Ovary (tissue), 9 donors: Measurements from ENCODE around the gene STK36. TPM values are rescaled to one million over a fixed set of nuclear protein-coding genes. Genes with fewer than 3 reads are reported as not detected.

ENCODE experiments used
- DNase-seq, 5 donors: peaks; one replicate each; pipeline ENCODE4 v3.0.0-alpha.2; 2019 to 2020
- H3K27ac ChIP-seq, 2 donors: fragments of 200-600 bp; one replicate each; pipeline versions ENCODE4 v1.5.1 to v1.8.0; 2019 to 2022
- H3K27me3 ChIP-seq: fragments of 200-600 bp; one replicate; pipeline ENCODE4 v1.8.0; 2022
- H3K36me3 ChIP-seq: fragments of 200-600 bp; sonication (generic); one replicate; pipeline ENCODE4 v1.5.1; 2019
- H3K4me1 ChIP-seq: one replicate; pipeline ENCODE4 v1.8.1; 2013; ENCODE audit warnings: mild to moderate bottlenecking, moderate library complexity; ENCODE audit not compliant: insufficient read depth
- H3K4me3 ChIP-seq: fragments of 200-600 bp; sonication (generic); one replicate; pipeline ENCODE4 v1.5.1; 2017
- H3K9me3 ChIP-seq, 2 donors: fragments of 200-600 bp in 1 of 2; sonication (generic) in 1 of 2; one replicate each; pipeline versions ENCODE4 v1.5.1 to v1.8.1; 2013 to 2019; ENCODE audit warnings: mild to moderate bottlenecking in 1 of 2, moderate library complexity in 1 of 2
- EP300 ChIP-seq: sonication (generic); formaldehyde crosslinking; IDR thresholded peaks from one replicate; pipeline ENCODE4 v1.6.1; 2017; ENCODE audit warnings: antibody characterized with exemption
- POLR2A ChIP-seq: fragments of 450-650 bp; IDR thresholded peaks from one replicate; pipeline ENCODE4 v1.6.1; 2017; ENCODE audit warnings: antibody characterized with exemption, mild to moderate bottlenecking, moderate library complexity
- WGBS, 3 donors: extraction: QIAGEN DNeasy Blood & Tissue Kit in 1 of 3; methylation state at CpG; one replicate each; pipeline versions ENCODE4 v1.1.5 to v1.1.7; 2013 to 2017; 5-methylcytosine and 5-hydroxymethylcytosine counted together
- intact Hi-C, 4 donors: fragments of 100-400 bp; cut with DNase I; formaldehyde crosslinking; loops; one replicate each; pipeline versions ENCODE4 v1.11.0 to v1.15.1; 2022 to 2023
- polyA plus RNA-seq, 2 donors: library from polyadenylated mRNA; stranded (reverse); fragments of 200-250 nt in 1 of 2; fragments of 350-450 nt in 1 of 2; fragmentation: Illumina TruSeq in 1 of 2; extraction: RNeasy Lipid Tissue Mini Kit (QIAGEN cat#74804) in 1 of 2; gene quantifications; one replicate each; pipeline ENCODE4 v1.2.3, GENCODE V29; 2013 to 2014
- total RNA-seq, 7 donors: library from RNA; depleted of rRNA in 2 of 7; stranded (reverse); fragments of >200 nt in 2 of 7; fragmentation: NEBNext Ultra II Directional in 3 of 7; extraction: Animal tissue kit (Norgen Biotek cat#: 25700) in 3 of 7; gene quantifications; one replicate each; pipeline versions ENCODE4 v1.1.0 to v1.2.4, GENCODE V29; 2016 to 2023
- TF ChIP-seq, protein P1 (sequence below), 3 donors: fragments of 450-650 bp in 2 of 3; fragments of 200-600 bp in 1 of 3; IDR thresholded peaks; one replicate each; pipeline versions ENCODE4 v1.5.1 to v1.8.0; 2016 to 2022; ENCODE audit warnings: antibody characterized with exemption in 3 of 3, mild to moderate bottlenecking in 1 of 3
- donor health status: DM: no; HTN: no; CAD: no; lungs with moderate emphysema.
- donor health status: DM: no; HTN: no; CAD: no.
- donor health status: Bipolar disorder and iron deficiency.
- donor health status: DM: yes; HTN: yes; CAD: no.
- donor health status: DM: no; HTN: no; CAD: no.
- donor health status: DM: yes; HTN: yes; CAD: no.

Gene STK36
- total and polyA plus RNA-seq, 9 donors = 26.8 to 93.2 (median 38.5) TPM

DNA sequence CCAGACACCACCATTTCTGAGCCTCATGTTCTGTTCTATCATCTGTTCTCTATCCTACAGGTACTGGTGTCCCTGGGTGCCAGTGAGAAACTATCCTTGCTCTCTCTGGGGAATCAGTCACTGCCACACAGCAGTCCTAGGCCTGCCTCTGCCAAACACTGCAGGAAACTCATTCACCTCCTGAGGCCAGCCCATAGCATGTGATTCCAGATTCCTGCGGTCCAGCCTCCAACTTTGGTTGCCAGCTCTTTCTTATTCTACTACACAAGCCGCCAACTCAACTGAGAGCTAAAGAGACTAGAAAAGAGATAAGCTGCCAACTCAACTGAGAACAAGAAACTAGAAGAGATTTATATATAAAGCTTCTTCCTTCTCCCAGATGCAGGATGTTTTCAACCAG lies 29.9 kb downstream of the STK36 start:
- DNase-seq = no peak
- Histone ChIP-seq H3K4me3 (no peak overlapping the region), H3K4me1 (no peaks in the 10 kb centered on the region), H3K27ac (no peak overlapping the region), H3K27me3 (no peaks in the 10 kb centered on the region), H3K9me3 (no peaks in the 10 kb centered on the region), H3K36me3 (no peaks in the 10 kb centered on the region)
- TF ChIP-seq EP300 = no peak
- no peak for TF ChIP-seq POLR2A
- TF ChIP-seq, protein P1, sequence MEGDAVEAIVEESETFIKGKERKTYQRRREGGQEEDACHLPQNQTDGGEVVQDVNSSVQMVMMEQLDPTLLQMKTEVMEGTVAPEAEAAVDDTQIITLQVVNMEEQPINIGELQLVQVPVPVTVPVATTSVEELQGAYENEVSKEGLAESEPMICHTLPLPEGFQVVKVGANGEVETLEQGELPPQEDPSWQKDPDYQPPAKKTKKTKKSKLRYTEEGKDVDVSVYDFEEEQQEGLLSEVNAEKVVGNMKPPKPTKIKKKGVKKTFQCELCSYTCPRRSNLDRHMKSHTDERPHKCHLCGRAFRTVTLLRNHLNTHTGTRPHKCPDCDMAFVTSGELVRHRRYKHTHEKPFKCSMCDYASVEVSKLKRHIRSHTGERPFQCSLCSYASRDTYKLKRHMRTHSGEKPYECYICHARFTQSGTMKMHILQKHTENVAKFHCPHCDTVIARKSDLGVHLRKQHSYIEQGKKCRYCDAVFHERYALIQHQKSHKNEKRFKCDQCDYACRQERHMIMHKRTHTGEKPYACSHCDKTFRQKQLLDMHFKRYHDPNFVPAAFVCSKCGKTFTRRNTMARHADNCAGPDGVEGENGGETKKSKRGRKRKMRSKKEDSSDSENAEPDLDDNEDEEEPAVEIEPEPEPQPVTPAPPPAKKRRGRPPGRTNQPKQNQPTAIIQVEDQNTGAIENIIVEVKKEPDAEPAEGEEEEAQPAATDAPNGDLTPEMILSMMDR (IDR thresholded peaks at IDR 0.05) = no peak
- 84 to 94% (median 90%) methylated on average over 2 of the region's 2 CpGs for WGBS, 3 donors
- intact Hi-C loops = no loop called here

DNA sequence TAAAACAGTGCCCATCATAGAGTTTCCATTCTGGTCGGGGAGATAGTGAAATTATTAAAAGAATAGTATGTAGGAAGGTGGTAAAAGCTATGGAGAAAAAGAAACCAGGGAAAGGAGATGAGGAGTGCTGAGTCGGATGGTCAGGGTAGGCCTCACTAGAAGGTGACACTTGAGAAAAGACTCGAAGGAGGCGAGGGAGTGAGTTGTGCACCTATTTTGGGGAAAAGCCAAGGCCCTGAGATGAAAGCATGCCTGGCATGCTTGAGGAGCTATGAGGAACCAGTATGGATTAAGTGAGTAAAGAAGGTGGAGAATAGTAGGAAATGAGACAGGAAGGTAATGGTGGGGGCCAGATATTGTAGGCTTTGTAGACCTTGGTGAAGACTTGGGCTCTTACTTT lies 31.5 kb downstream of the STK36 start:
- 81 to 87% (median 85%) methylated on average over 4 of the region's 4 CpGs for WGBS, 3 donors
- Histone ChIP-seq H3K36me3 (no peaks in the 10 kb centered on the region), H3K9me3 (no peaks in the 10 kb centered on the region), H3K4me3 (no peak overlapping the region), H3K27me3 (no peaks in the 10 kb centered on the region), H3K4me1 (no peaks in the 10 kb centered on the region), H3K27ac (no peak overlapping the region)
- DNase-seq = no peak
- intact Hi-C loops = no loop called here
- TF ChIP-seq, protein P1 (IDR thresholded peaks at IDR 0.05) = no peak
- TF ChIP-seq POLR2A = no peak
- no peak for TF ChIP-seq EP300

DNA sequence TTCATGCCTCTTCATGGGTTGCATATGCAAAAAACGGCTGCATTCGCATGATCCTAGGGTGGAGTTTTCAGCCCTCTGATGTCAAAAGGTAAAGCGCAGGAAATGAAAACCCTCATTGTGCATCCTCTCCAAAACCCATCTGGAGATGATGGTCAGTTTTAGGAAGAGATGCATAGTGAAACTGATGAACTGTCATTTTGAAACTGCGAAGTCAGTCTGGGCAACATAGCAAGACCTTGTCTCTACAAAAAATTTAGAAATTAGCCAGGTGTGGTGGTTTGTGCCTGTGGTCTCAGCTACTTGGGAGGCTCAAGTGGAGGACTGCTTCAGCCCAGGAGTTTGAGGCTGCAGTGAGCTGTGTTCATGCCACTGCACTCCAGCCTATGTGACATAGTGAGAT lies 36.2 kb downstream of the STK36 start:
- TF ChIP-seq, protein P1 (IDR thresholded peaks at IDR 0.05) = no peak
- TF ChIP-seq POLR2A (no peak), EP300 (no peak)
- 94 to 95% (median 95%) methylated on average over 4 of the region's 4 CpGs for WGBS, 3 donors

DNA sequence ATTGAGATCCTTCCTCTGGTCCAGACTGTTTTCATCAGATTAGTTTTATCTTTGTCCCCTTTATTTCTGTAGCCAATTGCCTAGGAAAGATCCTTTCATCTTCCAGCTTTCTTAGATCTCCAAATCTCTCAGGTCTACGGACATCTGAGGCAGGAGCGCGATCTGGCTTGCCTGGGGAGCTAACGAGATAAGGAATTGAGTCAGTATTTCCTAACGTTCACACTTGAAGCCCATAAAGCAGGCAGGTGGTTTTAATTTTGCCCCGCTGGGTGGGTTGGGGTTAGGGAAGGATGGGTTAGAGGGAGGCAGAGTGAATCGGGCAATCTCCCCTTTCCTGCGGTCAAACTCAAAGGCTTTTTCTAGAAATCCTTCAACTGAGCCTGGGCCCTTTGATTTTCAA lies 38.0 kb downstream of the STK36 start:
- WGBS, 3 donors = 74 to 85% (median 84%) methylated on average over 8 of the region's 8 CpGs
- H3K4me3 ChIP-seq = no peak overlapping the region
- intact Hi-C loops = loop anchor here in 3 of 4 donors (2.0 to 10.0 kb wide), 3 partner anchors 137 to 145 kb away; partner anchors contain the start of gene WNT6 (in 1 of the 3)
- H3K27ac ChIP-seq = no peak overlapping the region
- no peaks in the 10 kb centered on the region for H3K9me3 ChIP-seq
- DNase-seq = peak in 1 of 5 donors; percentile 23
- TF ChIP-seq, protein P1 (IDR thresholded peaks at IDR 0.05) = no peak
- TF ChIP-seq POLR2A = no peak
- TF ChIP-seq EP300 = no peak
- no peaks in the 10 kb centered on the region for H3K27me3 ChIP-seq
- no peaks in the 10 kb centered on the region for H3K4me1 ChIP-seq
- H3K36me3 ChIP-seq = no peaks in the 10 kb centered on the region

More for the DNA sequence above, 36.2 kb downstream of the STK36 start:
- no peaks in the 10 kb centered on the region for H3K36me3 ChIP-seq
- no peaks in the 10 kb centered on the region for H3K27me3 ChIP-seq
- no peak overlapping the region for H3K4me3 ChIP-seq
- no peak overlapping the region for H3K27ac ChIP-seq
- intact Hi-C loops = no loop called here
- no peaks in the 10 kb centered on the region for H3K4me1 ChIP-seq
- no peak for DNase-seq
- no peaks in the 10 kb centered on the region for H3K9me3 ChIP-seq
